A549 (cell line): Measurements from ENCODE around the gene OR51B2.

Experiments used
- CEBPB ChIP-seq, 2 experiments: fragments of >200 bp in 1 of 2; sonication (Bioruptor Twin) in 1 of 2; formaldehyde crosslinking in 1 of 2; IDR thresholded peaks; 2 replicates each; pipeline ENCODE4 v1.6.1; 2012 to 2016
- EP300 ChIP-seq, 2 experiments: fragments of >200 bp; sonication (Bioruptor Twin); formaldehyde crosslinking; IDR thresholded peaks; 2 replicates in 1 of 2; 3 replicates in 1 of 2; pipeline ENCODE4 v1.6.1; 2016 to 2017
- HOXB13 ChIP-seq: fragments of 250-450 bp; sonication (Bioruptor Pico); IDR thresholded peaks from 2 replicates; pipeline ENCODE4 v1.5.0; 2020; ENCODE audit warnings: low read depth, mild to moderate bottlenecking, moderate library complexity
- MYC ChIP-seq: IDR thresholded peaks from 2 replicates; pipeline ENCODE4 v1.6.1; 2012; ENCODE audit warnings: mild to moderate bottlenecking, inconsistent platforms, low read length, improper control_type of control experiment, borderline replicate concordance
- POLR2A ChIP-seq: IDR thresholded peaks from 2 replicates; pipeline ENCODE4 v1.6.1; 2012; ENCODE audit warnings: mild to moderate bottlenecking, low read length
- RCOR1 ChIP-seq: fragments of 150-350 bp; IDR thresholded peaks from 2 replicates; pipeline ENCODE4 v1.6.1; 2014; ENCODE audit warnings: antibody characterized with exemption, low read length, low read depth
- SMC3 ChIP-seq: fragments of >200 bp; sonication (Bioruptor Twin); formaldehyde crosslinking; IDR thresholded peaks from 3 replicates; pipeline ENCODE4 v1.6.1; 2018; ENCODE audit warnings: inconsistent platforms
- SREBF2 ChIP-seq: fragments of 450-650 bp; IDR thresholded peaks from 2 replicates; pipeline ENCODE4 v1.6.1; 2014; ENCODE audit warnings: mild to moderate bottlenecking, moderate library complexity
- TP53 ChIP-seq: fragments of 250-450 bp; sonication (Bioruptor Pico); IDR thresholded peaks from 2 replicates; pipeline ENCODE4 v1.5.0; 2021; ENCODE audit warnings: mild to moderate bottlenecking, moderate library complexity
- TF ChIP-seq, protein P1 (sequence below): fragments of >200 bp; sonication (Bioruptor Twin); formaldehyde crosslinking; IDR thresholded peaks from 3 replicates; pipeline ENCODE4 v1.5.1; 2016
- TF ChIP-seq, protein P2 (sequence below): fragments of 450-650 bp; IDR thresholded peaks from 2 replicates; pipeline ENCODE4 v1.6.1; 2014; ENCODE audit warnings: antibody characterized with exemption
- TF ChIP-seq, protein P3 (sequence below): fragments of 200-600 bp; sonication (generic); IDR thresholded peaks from 2 replicates; pipeline ENCODE4 v1.6.1; 2016; ENCODE audit warnings: antibody characterized with exemption, mild to moderate bottlenecking, moderate library complexity

DNA sequence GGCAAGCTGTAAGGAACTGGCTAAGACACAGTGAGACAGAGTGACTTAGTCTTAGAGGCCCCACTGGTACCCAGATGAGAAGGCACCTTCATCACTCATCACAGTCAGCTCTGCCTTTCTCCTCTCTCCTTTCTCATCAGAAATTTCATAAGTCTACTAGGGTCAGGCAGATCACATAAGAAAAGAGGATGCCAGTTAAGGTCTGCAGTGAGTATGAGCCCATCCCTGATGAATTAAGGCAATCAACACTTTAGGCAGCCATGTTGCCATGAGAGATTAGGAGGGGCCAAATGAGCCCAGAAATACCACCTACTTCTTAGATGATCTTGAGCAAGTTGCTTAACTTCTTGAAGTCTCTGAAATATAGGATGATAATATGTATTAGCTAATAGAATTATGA is 42.5 kb downstream of the OR51B2 start:
- TF ChIP-seq, protein P1, sequence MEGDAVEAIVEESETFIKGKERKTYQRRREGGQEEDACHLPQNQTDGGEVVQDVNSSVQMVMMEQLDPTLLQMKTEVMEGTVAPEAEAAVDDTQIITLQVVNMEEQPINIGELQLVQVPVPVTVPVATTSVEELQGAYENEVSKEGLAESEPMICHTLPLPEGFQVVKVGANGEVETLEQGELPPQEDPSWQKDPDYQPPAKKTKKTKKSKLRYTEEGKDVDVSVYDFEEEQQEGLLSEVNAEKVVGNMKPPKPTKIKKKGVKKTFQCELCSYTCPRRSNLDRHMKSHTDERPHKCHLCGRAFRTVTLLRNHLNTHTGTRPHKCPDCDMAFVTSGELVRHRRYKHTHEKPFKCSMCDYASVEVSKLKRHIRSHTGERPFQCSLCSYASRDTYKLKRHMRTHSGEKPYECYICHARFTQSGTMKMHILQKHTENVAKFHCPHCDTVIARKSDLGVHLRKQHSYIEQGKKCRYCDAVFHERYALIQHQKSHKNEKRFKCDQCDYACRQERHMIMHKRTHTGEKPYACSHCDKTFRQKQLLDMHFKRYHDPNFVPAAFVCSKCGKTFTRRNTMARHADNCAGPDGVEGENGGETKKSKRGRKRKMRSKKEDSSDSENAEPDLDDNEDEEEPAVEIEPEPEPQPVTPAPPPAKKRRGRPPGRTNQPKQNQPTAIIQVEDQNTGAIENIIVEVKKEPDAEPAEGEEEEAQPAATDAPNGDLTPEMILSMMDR, result no peak
- TF ChIP-seq SREBF2 (no peak), EP300 (IDR thresholded peaks at IDR 0.05) (no peak), POLR2A (no peak), HOXB13 (CRISPR knock-in tag) (no peak), RCOR1 (no peak), TP53 (no peak), CEBPB (IDR thresholded peaks at IDR 0.05) (no peak), SMC3 (no peak), MYC (no peak)
- TF ChIP-seq, protein P2, sequence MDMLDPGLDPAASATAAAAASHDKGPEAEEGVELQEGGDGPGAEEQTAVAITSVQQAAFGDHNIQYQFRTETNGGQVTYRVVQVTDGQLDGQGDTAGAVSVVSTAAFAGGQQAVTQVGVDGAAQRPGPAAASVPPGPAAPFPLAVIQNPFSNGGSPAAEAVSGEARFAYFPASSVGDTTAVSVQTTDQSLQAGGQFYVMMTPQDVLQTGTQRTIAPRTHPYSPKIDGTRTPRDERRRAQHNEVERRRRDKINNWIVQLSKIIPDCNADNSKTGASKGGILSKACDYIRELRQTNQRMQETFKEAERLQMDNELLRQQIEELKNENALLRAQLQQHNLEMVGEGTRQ, result no peak
- TF ChIP-seq, protein P3, sequence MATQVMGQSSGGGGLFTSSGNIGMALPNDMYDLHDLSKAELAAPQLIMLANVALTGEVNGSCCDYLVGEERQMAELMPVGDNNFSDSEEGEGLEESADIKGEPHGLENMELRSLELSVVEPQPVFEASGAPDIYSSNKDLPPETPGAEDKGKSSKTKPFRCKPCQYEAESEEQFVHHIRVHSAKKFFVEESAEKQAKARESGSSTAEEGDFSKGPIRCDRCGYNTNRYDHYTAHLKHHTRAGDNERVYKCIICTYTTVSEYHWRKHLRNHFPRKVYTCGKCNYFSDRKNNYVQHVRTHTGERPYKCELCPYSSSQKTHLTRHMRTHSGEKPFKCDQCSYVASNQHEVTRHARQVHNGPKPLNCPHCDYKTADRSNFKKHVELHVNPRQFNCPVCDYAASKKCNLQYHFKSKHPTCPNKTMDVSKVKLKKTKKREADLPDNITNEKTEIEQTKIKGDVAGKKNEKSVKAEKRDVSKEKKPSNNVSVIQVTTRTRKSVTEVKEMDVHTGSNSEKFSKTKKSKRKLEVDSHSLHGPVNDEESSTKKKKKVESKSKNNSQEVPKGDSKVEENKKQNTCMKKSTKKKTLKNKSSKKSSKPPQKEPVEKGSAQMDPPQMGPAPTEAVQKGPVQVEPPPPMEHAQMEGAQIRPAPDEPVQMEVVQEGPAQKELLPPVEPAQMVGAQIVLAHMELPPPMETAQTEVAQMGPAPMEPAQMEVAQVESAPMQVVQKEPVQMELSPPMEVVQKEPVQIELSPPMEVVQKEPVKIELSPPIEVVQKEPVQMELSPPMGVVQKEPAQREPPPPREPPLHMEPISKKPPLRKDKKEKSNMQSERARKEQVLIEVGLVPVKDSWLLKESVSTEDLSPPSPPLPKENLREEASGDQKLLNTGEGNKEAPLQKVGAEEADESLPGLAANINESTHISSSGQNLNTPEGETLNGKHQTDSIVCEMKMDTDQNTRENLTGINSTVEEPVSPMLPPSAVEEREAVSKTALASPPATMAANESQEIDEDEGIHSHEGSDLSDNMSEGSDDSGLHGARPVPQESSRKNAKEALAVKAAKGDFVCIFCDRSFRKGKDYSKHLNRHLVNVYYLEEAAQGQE, result no peak
